Measurements from ENCODE around the gene CAPN12. TPM values are rescaled to one million over a fixed set of nuclear protein-coding genes. Genes with fewer than 3 reads are reported as not detected.

Gene CAPN12
- total RNA-seq, 2 donors from 2014 or later = 2.3 to 6.0 TPM

DNA sequence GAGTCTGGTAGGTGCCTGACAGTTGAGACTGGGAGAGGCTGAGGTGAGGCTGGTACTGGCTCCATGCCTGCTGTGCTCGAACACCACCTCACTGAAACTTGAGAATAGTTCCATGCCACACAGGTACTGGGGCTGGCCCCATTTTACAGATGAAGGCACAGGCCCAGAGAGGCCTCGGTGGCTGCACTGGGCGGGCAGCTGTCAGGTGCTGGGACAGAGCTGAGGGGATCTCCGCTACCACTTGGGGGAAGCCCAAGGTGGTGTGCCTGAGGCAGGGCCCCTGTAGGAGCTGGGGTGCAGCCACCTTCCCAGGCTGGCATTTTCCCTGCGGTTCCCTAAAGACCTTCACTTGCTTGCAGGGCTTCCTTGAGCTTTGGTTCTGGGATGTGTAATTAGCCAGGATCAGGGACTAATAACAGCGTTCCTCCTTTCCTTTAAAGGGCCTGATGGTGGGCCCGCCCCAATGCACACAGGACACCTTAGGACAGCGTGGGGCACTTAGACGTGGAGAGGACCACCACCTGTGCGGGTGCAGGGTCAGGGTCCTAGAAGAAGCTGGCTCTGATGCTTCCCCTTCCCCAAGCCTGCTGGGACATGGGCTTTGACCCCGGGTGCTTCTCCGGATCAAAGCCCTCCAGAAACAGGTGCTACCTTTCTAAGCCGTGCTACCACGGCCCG is 23.6 kb downstream of the CAPN12 start:
- no peak overlapping the region for H3K4me3 ChIP-seq
- peaks cover 52 to 53% of the 10 kb centered on the region in 2 donors for H3K36me3 ChIP-seq
- DNase-seq (ENCODE audit: low spot score) = no peak
- H3K4me1 ChIP-seq (replicated peaks) = no peaks in the 10 kb centered on the region
- H3K27ac ChIP-seq = peak overlapping the region in 1 of 2 donors; percentile 8
- TF ChIP-seq POLR2A (IDR thresholded peaks at IDR 0.05) (no peak), POLR2AphosphoS5 (IDR thresholded peaks at IDR 0.05) (no peak), CTCF (IDR thresholded peaks at IDR 0.05) (no peak)
- H3K27me3 ChIP-seq (replicated peaks; ENCODE audit: insufficient read depth) = no peaks in the 10 kb centered on the region
- intact Hi-C loops (cut with DNase I) = loop anchor here (10.0 kb wide), 1 partner anchor 114 kb away; the partner anchor contains the start of gene ECH1
- no peaks in the 10 kb centered on the region for H3K9me3 ChIP-seq
- WGBS = 90% methylated on average over 15 of the region's 15 CpGs

- Histone ChIP-seq H3K27ac (peak overlapping the region; percentile 17 to 40), H3K9me3 (no peaks in the 10 kb centered on the region), H3K27me3 (replicated peaks; ENCODE audit: insufficient read depth) (no peaks in the 10 kb centered on the region), H3K36me3 (peaks cover 44 to 45% of the 10 kb centered on the region in 2 donors), H3K4me3 (no peak overlapping the region), H3K4me1 (replicated peaks) (no peaks in the 10 kb centered on the region)
- 68% methylated on average over 24 of the region's 24 CpGs for WGBS
- TF ChIP-seq CTCF (IDR thresholded peaks at IDR 0.05) = no peak
- TF ChIP-seq POLR2A (IDR thresholded peaks at IDR 0.05) = no peak
- no peak for TF ChIP-seq POLR2AphosphoS5 (IDR thresholded peaks at IDR 0.05)
- DNase-seq (ENCODE audit: low spot score) = no peak
- intact Hi-C loops (cut with DNase I) = loop anchor here (10.0 kb wide), 1 partner anchor 115 kb away; the partner anchor contains the start of gene ECH1
These were observed 24.3 kb downstream of the CAPN12 start for GRCh38 chr19:38719761-38720558.

GRCh38 chr19:38718747-38719543 is 25.3 kb downstream of the CAPN12 start:
- peaks cover 36 to 41% of the 10 kb centered on the region in 2 donors for H3K36me3 ChIP-seq
- no peaks in the 10 kb centered on the region for H3K9me3 ChIP-seq
- H3K27ac ChIP-seq = peak overlapping the region; percentile 17 to 40
- H3K4me3 ChIP-seq = no peak overlapping the region
- intact Hi-C loops (cut with DNase I) = no loop called here
- H3K4me1 ChIP-seq (replicated peaks) = no peaks in the 10 kb centered on the region
- no peaks in the 10 kb centered on the region for H3K27me3 ChIP-seq (replicated peaks; ENCODE audit: insufficient read depth)
- DNase-seq (ENCODE audit: low spot score) = no peak
- WGBS = 48% methylated on average over 24 of the region's 24 CpGs
- TF ChIP-seq CTCF (IDR thresholded peaks at IDR 0.05) (peak in 2 of 4 experiments; percentile 35 to 36), POLR2AphosphoS5 (IDR thresholded peaks at IDR 0.05) (no peak), POLR2A (IDR thresholded peaks at IDR 0.05) (peak; percentile 12)

DNA sequence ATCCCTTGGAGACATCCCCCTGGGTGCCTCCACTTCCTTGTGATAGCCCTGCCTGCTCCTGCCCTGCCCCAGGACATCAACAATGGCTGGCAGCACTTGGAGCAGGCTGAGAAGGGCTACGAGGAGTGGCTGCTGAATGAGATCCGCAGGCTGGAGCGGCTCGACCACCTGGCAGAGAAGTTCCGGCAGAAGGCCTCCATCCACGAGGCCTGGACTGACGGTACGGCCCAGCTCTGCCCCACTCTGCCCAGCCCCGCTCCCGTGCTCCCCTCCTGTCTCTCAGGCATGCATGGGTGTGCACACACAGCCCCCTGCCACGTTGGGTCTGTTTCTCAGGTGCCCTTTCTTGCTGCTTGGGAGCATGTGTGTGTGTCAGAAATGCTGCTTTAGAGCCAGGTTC is 26.4 kb downstream of the CAPN12 start:
- no peaks in the 10 kb centered on the region for H3K27me3 ChIP-seq (replicated peaks; ENCODE audit: insufficient read depth)
- no peaks in the 10 kb centered on the region for H3K9me3 ChIP-seq
- no peak for DNase-seq (ENCODE audit: low spot score)
- WGBS = 85% methylated on average over 11 of the region's 11 CpGs
- H3K4me1 ChIP-seq (replicated peaks) = peaks cover under 1% of the 10 kb centered on the region
- peaks cover 28 to 31% of the 10 kb centered on the region in 2 donors for H3K36me3 ChIP-seq
- TF ChIP-seq CTCF (IDR thresholded peaks at IDR 0.05) = no peak
- no peak for TF ChIP-seq POLR2A (IDR thresholded peaks at IDR 0.05)
- no peak for TF ChIP-seq POLR2AphosphoS5 (IDR thresholded peaks at IDR 0.05)
- H3K4me3 ChIP-seq = no peak overlapping the region
- intact Hi-C loops (cut with DNase I) = no loop called here
- H3K27ac ChIP-seq = no peak overlapping the region

Measured in prostate gland (tissue), 2 donors.